NCI-H526 (cell line): ENCODE results near the gene CPT1B.

ENCODE experiments used
- DNase-seq, 2 experiments: peaks; one replicate each; lab custom pipeline; 2025; lab: John Stamatoyannopoulos, UW

CPT1B gene

DNA sequence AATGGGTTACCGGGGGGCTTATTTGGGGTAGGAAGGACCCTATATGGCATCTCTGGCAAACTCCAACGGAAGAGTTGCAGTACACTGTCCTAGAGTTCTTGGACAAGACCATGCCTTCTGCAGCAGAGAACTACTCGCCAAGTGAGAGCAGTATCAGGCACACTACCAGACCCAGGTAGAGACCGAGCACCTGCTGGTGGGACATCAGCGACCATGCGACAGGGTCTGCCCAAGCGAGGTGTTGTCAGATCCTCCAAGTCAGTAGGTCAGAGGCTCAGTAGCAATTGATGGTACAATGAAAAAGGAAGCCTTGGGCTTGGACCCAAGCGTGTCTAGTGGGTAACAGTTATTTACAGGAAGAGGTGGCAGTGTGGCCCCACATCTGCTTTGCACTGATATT lies 7.6 kb upstream of the CPT1B start:
- no peak for DNase-seq

- DNase-seq = no peak
These were observed 7.0 kb upstream of the CPT1B start for GRCh38 chr22:50585238-50585637.

DNA sequence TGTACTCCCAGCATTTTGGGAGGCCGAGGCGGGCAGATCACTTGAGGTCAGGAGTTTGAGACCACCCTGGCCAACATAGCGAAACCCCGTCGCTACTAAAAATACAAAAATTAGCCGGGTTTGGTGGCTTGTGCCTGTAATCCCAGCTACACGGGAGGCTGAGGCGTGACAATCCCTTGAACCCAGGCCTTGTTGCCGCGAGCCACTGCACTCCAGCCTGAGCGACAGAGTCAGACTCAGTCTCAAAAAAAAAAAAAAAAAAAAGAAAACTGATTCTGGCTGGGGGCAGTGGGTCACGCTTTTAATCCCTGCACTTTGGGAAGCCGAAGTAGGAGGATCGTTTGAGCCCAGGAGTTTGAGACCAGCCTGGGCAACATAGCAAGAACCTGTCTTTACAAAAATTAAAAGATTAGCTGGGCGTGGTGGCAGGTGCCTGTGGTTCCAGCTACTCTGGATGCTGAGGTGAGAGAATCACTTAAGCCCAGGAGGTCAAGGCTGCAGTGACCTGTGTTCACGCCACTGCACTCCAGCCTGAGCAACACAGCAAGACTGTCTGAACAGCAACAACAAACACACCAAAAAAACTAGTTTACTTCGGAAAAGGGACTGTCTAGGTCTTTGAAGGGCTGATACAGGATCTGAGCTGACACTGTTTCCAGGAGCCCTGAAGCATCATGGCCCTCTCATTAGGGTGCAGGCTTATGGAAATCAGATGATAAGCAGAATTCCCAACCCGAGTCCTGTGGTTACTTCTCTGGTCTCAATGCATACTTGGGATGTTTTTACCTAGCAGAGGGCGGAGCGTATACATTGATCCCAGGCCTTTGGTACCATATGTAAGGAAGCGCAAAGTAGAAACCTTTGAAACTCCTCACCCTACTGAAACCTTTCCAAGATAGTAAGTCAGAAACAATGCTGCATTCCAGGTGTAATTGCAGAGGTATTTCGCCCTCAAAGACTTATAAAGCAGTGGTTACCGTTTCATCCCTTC lies 6.2 kb upstream of the CPT1B start:
- peak in 1 of 2 experiments; percentile 29 for DNase-seq

GRCh38 chr22:50583294-50583861 lies 5.2 kb upstream of the CPT1B start:
- DNase-seq = no peak

- peak; percentile 87 to 98 for DNase-seq
These were observed 4.5 kb upstream of the CPT1B start, which contains the start of gene CHKB for GRCh38 chr22:50582493-50583293. Gene CHKB (minus strand): TSS chr22:50582849. CDS start chr22:50582781, 68 bp downstream.

- no peak for DNase-seq
These were observed 3.8 kb upstream of the CPT1B start for GRCh38 chr22:50581950-50582492.

- no peak for DNase-seq
These were observed 3.1 kb upstream of the CPT1B start for GRCh38 chr22:50581031-50581949.

DNA sequence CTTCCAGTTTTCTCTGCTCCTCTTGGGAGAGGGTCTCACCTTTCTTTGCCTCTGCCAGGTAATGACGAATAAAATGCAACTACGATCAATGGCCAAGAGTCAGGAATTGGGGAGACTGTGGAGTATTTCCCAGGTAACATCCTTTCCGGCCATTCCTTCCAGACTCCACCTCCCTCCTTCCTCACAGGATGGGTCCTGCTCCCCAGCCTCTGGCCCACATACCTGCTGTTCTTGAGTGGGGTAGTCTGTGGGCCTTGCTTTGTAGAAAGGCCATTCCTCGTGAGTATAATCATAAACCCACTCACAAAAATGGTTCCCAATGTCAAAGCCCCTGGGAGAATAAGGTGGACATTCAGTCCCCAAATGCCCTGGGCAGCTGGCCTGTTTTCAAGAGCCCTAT lies 1.5 kb upstream of the CPT1B start:
- no peak for DNase-seq

- DNase-seq = no peak
These were observed 616 bp upstream of the CPT1B start for GRCh38 chr22:50578776-50579310.

- DNase-seq = no peak
These were observed 585 bp downstream of the CPT1B start for GRCh38 chr22:50577697-50577986.

GRCh38 chr22:50576806-50577696 lies 1.2 kb downstream of the CPT1B start:
- DNase-seq = no peak

DNA sequence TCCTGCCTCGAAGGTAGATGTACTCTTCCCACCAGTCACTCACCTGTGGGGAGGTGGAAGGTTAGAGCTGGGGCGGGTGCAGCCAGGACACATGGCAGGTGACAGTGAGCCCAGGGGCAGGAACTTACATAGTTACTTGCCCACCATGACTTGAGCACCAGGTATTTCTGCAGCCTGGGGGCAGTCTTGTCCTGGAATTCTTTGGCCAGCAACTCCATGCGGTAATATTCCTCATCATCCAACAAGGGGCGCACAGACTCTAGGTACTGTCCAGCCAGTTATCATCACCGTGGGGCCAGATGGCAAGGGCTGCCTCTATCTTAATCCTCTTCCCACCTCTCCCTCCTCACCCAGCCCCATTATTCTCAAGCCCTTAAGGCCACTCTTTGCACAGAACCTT lies 2.2 kb downstream of the CPT1B start:
- DNase-seq = peak; percentile 35 to 66

- no peak for DNase-seq
These were observed 2.7 kb downstream of the CPT1B start for GRCh38 chr22:50575426-50575941.

GRCh38 chr22:50574383-50574755 lies 3.9 kb downstream of the CPT1B start:
- no peak for DNase-seq

DNA sequence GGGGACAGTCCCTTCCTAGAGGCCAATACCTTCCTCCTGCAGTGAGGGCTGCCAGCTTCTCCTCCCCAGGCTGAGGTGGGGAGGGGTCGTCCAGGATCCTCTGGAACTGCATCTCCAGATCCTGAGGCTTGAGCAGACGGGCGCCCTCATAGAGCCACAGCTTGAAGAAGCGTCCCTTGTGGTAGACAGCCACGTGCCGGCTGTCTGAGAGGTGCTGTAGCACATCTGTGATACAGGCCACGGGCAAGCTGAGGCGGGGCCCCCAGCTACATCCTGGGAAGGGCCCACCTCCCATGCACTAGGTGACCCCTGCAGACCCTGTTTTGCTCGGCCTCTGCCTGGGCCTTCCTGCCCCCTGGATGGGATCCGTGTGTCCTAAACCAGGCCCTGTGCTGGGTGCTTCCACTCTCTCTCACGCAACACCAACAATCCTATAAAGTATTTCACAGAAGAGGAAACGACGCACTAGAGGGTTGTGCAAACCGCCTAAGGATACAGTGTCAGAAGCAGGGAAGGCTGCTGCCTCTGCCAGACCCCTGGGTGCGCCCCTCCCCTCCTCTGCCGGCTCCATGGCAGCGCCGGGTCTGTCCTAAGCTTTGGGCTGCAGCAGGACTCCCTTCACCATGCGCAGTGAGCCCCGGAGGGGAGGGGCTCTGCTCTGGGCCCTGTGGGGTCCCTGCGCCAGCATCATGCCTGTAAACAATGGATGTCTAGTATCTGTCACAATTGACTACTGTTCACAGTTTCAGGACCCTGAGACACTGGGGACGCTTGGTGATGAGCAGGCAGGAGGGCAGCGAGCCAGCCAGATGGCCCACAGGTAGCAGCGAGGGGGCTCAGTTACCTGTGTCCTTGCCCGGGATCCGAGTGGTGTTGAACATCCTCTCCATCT lies 4.5 kb downstream of the CPT1B start:
- no peak for DNase-seq

DNA sequence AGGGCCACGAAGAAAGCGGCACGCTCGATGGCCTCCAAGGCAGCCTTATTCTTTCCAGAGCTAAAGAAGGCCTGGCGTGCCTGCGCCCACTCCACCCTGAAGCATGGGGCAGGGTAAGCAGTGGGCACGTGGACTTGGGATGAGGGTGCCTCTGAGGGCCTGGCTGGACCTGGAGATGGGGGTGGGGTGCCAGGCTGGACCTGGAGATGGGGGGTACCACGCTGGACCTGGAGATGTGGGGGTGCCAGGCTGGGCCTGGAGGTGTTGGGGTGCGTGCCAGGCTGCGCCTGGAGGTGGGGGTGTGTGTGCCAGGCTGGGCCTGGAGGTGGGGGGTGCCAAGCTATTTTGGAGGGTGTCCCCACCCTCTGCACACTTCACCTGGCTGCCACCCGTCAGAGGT lies 5.3 kb downstream of the CPT1B start:
- no peak for DNase-seq

DNA sequence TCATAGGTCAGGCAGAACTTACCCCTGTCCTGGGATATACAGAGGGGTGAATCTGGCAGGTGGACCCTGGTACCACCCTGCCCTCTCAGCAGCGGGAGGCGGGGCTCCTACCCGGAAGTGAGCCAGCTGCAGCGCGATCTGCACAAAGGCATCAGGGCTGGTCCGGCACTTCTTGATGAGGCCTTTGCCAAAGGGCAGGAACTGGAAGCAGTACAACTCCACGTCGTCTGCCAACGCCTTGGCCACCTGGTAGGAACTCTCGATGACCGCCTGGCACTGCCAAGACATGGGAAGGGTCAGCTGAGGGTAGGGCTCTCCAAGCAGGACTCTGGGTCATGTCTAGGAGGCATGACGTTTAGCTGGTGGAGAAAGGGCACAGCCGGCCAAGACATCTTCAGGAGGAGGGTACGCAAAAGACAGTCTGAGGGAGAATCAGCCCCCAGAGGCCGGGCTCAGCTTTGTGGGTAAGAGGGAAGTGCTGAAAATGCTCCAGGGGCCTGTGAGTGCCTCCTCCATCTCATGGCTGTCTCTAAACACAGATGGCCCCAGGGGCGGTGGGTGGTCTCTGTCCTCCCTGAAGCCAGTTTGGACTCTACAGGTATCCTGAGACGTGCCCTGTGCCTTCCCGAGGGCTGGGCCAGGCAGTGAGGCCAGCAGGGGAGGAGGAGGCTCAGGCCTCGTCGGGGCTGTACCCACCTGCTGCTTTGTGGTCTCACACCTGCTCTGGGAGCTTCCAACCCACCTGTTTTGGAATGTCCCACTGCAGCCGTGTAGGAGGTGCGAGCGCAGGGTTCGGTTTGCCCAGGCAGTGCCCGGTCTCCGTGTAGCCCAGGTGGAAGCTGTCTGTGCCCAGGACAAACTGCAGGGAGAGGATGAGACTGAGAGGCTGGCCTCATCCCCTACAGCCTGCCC lies 6.7 kb downstream of the CPT1B start:
- no peak for DNase-seq

GRCh38 chr22:50570861-50571260 lies 7.4 kb downstream of the CPT1B start:
- DNase-seq = no peak
